GM18526 (cell line): ENCODE data around the gene HIPK2.

Source experiments
- POLR2A ChIP-seq: IDR thresholded peaks from 3 replicates; pipeline ENCODE4 v1.6.1; 2011; ENCODE audit not compliant: insufficient read length; ENCODE audit errors: extremely low read depth

The HIPK2 gene

GRCh38 chr7:139618482-139619366 is 159.1 kb downstream of the HIPK2 start:
- no peak for TF ChIP-seq POLR2A

- no peak for TF ChIP-seq POLR2A
Measured at GRCh38 chr7:139617074-139617473, 160.7 kb downstream of the HIPK2 start.

GRCh38 chr7:139614886-139615285 is 162.9 kb downstream of the HIPK2 start:
- no peak for TF ChIP-seq POLR2A

GRCh38 chr7:139613971-139614411 is 163.8 kb downstream of the HIPK2 start:
- no peak for TF ChIP-seq POLR2A

GRCh38 chr7:139610595-139610994 is 167.2 kb downstream of the HIPK2 start:
- no peak for TF ChIP-seq POLR2A

- TF ChIP-seq POLR2A = no peak
Measured at GRCh38 chr7:139603896-139604295, 173.9 kb downstream of the HIPK2 start.

GRCh38 chr7:139603282-139603681 is 174.5 kb downstream of the HIPK2 start:
- TF ChIP-seq POLR2A = no peak

- TF ChIP-seq POLR2A = no peak
Measured at GRCh38 chr7:139602143-139602722, 175.6 kb downstream of the HIPK2 start.

- TF ChIP-seq POLR2A = no peak
Measured at GRCh38 chr7:139601176-139601575, 176.6 kb downstream of the HIPK2 start.

- no peak for TF ChIP-seq POLR2A
Measured at GRCh38 chr7:139600306-139600705, 177.5 kb downstream of the HIPK2 start.

GRCh38 chr7:139598642-139599041 is 179.2 kb downstream of the HIPK2 start:
- no peak for TF ChIP-seq POLR2A

GRCh38 chr7:139597028-139597427 is 180.8 kb downstream of the HIPK2 start:
- TF ChIP-seq POLR2A = no peak

GRCh38 chr7:139596626-139597025 is 181.2 kb downstream of the HIPK2 start:
- TF ChIP-seq POLR2A = no peak

- no peak for TF ChIP-seq POLR2A
Measured at GRCh38 chr7:139595806-139596205, 182.0 kb downstream of the HIPK2 start.

- no peak for TF ChIP-seq POLR2A
Measured at GRCh38 chr7:139594911-139595476, 182.8 kb downstream of the HIPK2 start.

- TF ChIP-seq POLR2A = no peak
Measured at GRCh38 chr7:139594090-139594489, 183.7 kb downstream of the HIPK2 start.
